GM12892 (cell line): ENCODE measurements around the gene CBFA2T3. TPM values are rescaled to one million over a fixed set of nuclear protein-coding genes. Genes with fewer than 3 reads are reported as not detected.
A peak's percentile ranks its signal among the peaks of the same experiment; 100 is the strongest.

Source experiments
- DNase-seq: peaks from one replicate; pipeline ENCODE4 v3.0.0; 2011; ENCODE audit not compliant: insufficient read length
- FAIRE-seq: peaks from 2 replicates; lab custom pipeline; 2011; peaks lifted over from hg19 to GRCh38; lab: Jason Lieb, UNC
- POLR2A ChIP-seq: IDR thresholded peaks from 2 replicates; pipeline ENCODE4 v1.6.1; 2011; ENCODE audit warnings: low read depth, low read length, control low read depth
- POLR2AphosphoS5 ChIP-seq: IDR thresholded peaks from 2 replicates; pipeline ENCODE4 v1.6.1; 2011; ENCODE audit warnings: low read depth, low read length, control low read depth
- TAF1 ChIP-seq: IDR thresholded peaks from 2 replicates; pipeline ENCODE4 v1.6.1; 2011; ENCODE audit warnings: low read depth, mild to moderate bottlenecking, control low read depth, low read length, borderline replicate concordance
- polyA plus RNA-seq: library from polyadenylated mRNA; unstranded; fragments of >200 nt; gene quantifications from one replicate; pipeline ENCODE4 v1.2.1, GENCODE V29; 2012; ENCODE audit warnings: missing spikeins, inconsistent platforms; ENCODE audit not compliant: missing spikeins

The CBFA2T3 gene
- polyA plus RNA-seq: 5.5 TPM

DNA sequence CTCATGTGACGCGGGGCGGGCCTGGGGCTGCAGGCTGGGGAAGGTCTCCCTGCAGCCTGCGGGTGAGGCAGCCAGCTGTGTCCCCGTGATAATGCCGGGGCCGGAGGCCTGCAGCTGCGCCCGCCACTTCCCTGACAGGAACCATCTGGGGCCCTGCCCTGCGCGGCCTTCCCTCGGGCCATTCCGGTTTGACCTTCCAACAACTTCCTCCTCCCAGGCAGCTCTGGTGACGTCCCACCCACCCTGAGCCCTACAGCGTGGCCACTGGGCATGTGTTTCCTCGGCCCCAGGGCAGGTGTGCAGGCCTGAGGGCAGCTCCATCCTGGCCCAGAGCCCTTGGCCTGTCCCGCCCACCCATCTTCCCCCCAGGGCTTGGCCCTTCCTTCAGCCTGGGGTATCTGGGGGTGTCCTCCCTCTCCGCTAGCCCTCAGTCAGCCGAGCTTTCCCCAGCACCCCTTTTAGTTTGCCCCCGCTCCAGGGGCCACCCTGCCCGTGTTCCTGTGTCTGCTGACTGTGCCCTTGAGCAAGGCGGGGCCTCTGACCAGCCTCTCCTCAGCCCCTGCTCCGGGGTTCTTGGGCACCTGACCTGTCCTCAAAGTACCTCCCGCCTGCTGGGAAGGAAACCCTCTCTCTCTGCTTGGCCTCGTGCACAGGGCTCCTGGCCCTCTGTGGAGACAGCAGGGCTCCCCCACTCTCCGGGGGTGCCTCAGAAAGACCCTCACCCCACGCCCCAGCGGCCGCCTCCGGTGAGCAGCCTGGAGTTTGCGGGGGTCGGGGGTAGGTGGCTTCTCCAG is at the start of gene CBFA2T3:
Gene CBFA2T3, minus strand, starts transcription at position 190 of the 794 bp plus-strand sequence. CDS start 400 bp downstream, outside the sequence.
- peak; percentile 93 for FAIRE-seq
- TF ChIP-seq POLR2A: peak; percentile 58
- peak; percentile 40 for TF ChIP-seq POLR2AphosphoS5
- TF ChIP-seq TAF1: peak; percentile 46; the same call in 1 of the 2 replicates
- DNase-seq: no peak

DNA sequence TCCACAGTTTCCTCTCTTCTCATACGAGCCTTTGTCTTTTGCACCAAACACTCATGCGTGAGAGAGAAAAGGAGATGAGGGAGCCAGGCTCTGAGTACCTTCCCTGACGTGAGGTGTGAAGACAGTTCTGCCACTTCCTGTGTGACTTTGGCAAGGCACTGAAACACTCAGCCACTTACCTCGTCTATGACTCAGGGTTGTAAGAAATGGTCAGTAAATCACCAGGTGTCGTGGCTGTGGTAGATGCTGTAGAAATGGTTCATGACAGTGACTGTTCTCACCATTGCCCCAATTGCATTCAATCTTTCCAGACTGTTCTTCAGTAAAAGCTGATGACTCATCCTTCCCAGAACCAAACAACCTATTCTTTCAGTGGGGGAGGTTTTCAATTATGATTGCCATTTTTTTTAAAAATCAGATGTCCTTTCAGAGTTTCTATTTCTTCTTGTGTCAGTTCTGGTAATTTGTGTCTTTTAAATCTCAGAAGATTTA is 49.2 kb upstream of the CBFA2T3 start:
- DNase-seq: no peak
- FAIRE-seq: no peak

DNA sequence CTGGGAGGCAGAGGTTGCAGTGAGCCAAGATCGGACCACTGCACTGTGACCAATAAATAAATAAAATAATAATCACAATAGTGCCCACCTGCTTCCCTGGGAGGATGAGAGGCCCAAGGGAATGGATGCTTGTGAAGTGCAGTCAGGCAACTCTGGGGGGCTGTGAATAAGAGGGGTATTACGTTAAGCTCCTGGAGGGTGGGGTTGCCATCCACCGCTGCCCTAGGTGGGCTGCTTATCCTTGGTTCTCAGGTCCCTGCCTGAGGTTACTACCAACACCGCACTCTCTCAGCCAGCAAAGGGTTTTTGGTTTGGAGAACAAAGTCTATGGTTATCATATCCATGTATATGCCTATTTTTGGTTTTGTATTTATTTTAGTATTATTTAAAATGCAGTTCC is 48.6 kb upstream of the CBFA2T3 start:
- DNase-seq (no peak), FAIRE-seq (no peak)
- no peak for TF ChIP-seq POLR2A
- TF ChIP-seq TAF1: no peak
- no peak for TF ChIP-seq POLR2AphosphoS5

More for the DNA sequence above, 49.2 kb upstream of the CBFA2T3 start:
- no peak for TF ChIP-seq TAF1
- no peak for TF ChIP-seq POLR2A
- no peak for TF ChIP-seq POLR2AphosphoS5

DNA sequence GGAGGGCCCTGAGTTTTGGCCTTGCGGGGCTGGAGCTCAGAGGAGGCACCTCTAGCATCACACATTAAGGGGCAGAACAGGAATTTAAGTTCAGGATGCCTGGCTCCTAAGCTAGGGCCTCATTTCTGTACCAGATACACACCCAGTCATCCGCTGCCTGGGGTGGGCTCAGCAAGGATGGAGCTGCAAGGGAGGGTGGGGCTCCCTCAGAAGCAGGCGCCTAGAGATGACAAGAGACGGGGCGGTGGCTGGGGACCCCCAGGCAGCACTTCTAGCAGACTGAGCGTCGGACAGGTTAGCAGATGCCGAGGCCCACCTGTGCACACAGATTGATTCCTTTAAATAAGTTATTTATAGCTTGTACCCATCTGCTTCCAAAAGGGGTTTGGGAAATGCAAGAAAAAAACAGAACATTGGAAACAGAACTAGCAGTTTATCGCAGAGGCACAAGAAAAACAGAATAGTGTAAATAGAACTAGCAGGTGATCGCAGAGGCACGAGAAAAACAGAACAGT is 47.6 kb upstream of the CBFA2T3 start:
- FAIRE-seq: no peak
- TF ChIP-seq TAF1: no peak
- TF ChIP-seq POLR2A: no peak
- TF ChIP-seq POLR2AphosphoS5: no peak
- no peak for DNase-seq

DNA sequence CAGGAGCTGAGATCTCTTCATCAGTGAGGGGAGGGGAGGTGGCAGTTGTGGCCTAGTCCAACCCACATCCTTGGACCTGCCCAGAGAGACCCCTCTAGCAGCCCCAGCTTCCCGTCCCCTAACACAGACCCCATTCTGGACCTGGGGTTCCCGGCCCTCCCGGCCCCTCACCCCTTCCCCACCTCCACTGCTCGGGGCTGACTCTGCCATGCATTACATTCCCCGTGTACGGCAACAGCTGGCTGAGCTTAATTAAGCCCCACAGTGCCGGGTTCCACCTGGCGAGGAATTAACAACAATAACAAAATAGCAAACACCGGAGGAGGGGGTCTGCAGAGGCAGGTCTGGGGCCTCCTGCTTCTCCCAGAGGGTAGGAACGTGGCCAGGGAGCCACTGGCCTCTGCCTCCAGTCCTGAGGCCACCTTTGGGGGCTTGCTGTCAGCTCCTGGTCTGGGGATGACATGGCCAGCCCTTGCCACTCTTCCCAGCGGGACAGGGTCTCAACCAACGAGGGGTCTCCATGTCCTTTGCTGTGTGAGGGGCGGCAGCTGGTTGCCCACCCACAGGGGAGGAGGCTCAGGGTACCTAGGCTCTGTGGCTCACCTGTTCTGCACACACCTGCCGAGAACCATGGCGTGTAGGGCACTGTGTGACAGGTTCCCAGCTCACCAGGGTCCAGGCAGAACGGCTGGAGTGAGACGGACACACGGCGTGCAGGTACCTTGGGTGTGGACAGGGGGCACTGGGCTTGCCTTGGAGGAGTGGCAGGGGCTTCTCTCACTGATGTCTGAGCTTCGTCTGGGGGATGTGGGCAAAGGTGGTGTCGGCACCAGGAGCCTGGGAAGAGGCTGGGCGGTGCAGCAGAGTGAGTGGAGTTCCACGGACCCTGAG is 46.9 kb upstream of the CBFA2T3 start:
- no peak for DNase-seq
- TF ChIP-seq POLR2AphosphoS5: no peak
- no peak for FAIRE-seq

DNA sequence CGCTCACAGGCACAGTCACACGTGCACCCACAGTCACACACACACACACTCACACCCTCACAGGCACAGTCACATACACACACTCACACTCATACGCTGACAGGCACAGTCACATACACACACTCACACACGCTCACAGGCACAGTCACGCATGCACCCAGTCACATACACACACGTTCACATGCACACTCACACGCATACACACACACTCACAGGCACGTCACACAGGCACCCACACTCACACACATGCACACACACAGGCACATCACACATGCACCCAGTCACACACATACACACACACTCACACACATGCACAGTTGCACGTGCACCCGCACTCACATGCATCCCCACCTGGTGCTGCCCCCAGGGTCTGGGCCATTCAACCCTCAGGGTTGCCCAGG is 46.1 kb upstream of the CBFA2T3 start:
- no peak for FAIRE-seq
- no peak for DNase-seq
- TF ChIP-seq POLR2A (no peak), TAF1 (no peak), POLR2AphosphoS5 (no peak)

DNA sequence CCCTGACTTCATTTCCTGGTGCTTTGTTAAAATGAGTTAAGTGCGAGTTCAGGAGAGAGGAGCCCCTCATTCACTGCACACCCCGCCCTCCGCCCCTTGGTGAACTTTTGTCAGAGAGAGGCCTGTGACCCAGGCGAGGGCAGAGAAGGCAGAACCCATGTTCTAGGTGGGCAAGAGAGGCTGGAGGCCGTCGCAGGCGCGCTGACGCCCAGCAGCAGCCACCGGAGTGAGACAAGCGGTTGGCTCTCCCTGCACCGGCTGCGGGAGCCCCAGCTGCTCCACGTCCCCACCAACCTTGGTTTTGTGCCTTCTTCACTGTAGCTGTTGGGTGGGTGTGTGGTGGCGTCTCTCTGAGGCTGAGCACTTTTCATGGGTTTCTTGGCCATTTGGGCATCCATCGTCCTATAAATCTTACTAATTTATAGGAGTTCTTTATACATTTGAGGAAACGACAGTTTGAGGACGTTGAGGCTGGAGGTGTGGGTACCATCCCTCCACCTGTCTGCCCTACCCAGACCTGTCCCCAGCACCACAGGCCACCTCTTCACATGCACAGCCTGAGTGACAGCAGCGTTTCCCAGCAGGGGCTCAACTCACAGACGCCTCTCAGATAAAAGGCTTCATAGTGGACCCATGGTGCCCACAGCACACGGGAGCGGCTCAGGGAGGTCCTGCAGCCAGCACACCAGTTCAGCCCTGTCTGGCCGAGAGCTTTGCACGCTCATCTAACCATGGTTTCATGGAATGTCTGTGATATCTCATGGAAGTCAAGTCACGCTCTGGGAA is 45.2 kb upstream of the CBFA2T3 start:
- TF ChIP-seq TAF1 (no peak), POLR2A (no peak), POLR2AphosphoS5 (no peak)
- DNase-seq: no peak
- no peak for FAIRE-seq

DNA sequence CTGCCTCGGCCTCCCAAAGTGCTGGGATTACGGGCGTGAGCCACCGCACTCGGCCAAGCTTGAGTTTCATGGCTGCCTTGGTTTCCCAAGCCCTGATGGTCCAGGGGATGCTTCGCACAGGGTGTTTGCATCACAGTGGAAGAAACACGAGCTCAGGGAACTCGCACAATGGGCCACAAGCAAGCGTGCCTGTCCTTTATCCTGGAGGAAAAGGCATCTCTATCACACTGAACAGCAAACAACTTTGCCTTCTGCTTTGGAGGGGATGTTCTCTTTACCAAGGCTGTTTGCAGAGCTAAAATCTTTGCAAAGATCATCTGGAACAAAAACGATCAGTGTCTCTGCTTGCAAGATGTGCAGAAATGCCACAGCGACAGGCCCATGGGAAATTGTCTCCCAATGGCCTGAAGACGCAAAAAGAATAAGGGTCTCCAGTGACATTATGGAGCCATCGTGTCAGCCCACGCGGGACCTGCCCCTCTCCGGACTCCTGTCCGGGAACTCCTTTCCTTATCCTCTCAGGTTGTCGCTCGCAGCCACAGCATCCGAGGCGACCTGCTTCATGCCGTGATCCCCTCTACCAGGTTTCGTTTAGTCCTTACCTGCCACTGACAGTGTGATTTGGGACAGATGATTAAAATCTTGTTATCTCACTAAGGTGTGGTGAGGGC is 44.1 kb upstream of the CBFA2T3 start:
- no peak for TF ChIP-seq TAF1
- TF ChIP-seq POLR2AphosphoS5: no peak
- no peak for TF ChIP-seq POLR2A
- DNase-seq (no peak), FAIRE-seq (no peak)

DNA sequence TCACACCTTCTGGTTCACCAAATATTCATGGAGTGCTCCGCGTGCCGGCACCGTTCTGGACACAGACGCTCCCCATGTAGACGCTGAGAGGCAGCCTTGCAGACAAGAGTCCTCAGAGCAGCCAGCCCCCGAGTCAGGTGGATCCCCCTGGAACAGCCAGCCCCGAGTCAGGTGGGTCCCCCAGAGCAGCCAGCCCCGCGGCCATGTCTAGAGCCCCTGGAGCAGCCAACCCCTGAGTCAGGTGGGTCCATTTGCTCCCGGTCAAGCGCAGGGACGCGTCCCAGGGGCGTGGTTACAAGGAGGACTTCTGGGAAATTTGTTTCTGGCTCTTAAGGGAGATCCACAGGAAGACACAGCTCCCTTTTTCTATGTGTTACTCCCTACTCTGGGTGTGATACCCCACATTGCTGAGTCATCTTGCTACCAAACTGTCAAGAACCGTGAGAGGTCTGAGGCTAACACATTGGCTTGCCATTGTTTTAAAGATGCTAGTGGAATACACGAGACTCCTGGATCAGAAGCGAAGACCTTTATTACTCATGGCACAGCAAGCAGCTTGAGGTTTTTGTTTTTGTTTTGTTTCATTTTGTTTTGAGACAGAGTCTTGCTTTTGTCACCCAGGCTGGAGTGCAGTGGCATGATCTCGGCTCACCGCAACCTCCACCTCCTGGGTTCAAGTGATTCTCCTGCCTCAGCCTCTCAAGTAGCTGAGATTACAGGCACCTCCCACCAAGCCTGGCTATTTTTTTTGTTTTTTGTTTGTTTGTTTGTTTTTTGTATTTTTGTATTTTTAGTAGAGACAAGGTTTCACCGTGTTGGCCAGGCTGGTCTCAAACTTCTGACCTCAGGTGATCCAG is 43.3 kb upstream of the CBFA2T3 start:
- DNase-seq (no peak), FAIRE-seq (peak; percentile 21)
- TF ChIP-seq TAF1 (no peak), POLR2A (no peak), POLR2AphosphoS5 (no peak)
